K562 (cell line): ENCODE data around the gene KLRF2. TPM values are rescaled to one million over a fixed set of nuclear protein-coding genes. Genes with fewer than 3 reads are reported as not detected.

Source experiments
- ATAC-seq: fragments of 200-7000 bp; cut with Tn5 transposase; 3 replicates; pipeline ENCODE4 v1.9.1; 2020; ENCODE audit warnings: moderate library complexity
- BruUV-seq: library from RNA; stranded (reverse); fragments of 400-500 nt; replicated peaks from 2 replicates; lab custom pipeline; 2021; lab: Mats Ljungman, UMichigan
- CTCF ChIA-PET: fragments of 300-600 bp; formaldehyde crosslinking; extraction: SDS; loops from one replicate; lab custom pipeline; 2021; ENCODE audit warnings: low intra/inter-chr PET ratio; lab: Yijun Ruan, JAX
- POLR2A ChIA-PET: fragments of 300-600, 350-650 bp; sonication (Branson Sonifier 250); formaldehyde crosslinking; extraction: SDS; loops from one replicate; lab custom pipeline; 2021; ENCODE audit warnings: antibody characterized with exemption, inconsistent platforms; lab: Yijun Ruan, JAX
- DNase-seq, 4 experiments: peaks; one replicate each; pipeline versions ENCODE4 v3.0.0 to v3.0.0-alpha.2; 2011 to 2018; ENCODE audit warnings: low spot score in 3 of 4, mixed read lengths in 3 of 4; ENCODE audit errors: extremely low read depth in 1 of 4
- FAIRE-seq: peaks from 2 replicates; lab custom pipeline; 2011; peaks lifted over from hg19 to GRCh38; lab: Jason Lieb, UNC
- H2AFZ ChIP-seq: 2 replicates; pipeline ENCODE4 v1.6.0; 2011; ENCODE audit warnings: low read depth, low read length, control low read depth, inconsistent platforms
- H3K27ac ChIP-seq: fragments of 200-600 bp; 3 replicates; pipeline ENCODE4 v1.8.0; 2011; ENCODE audit warnings: low read depth, mild to moderate bottlenecking, control low read depth, inconsistent platforms, low read length, moderate library complexity, mixed read lengths; ENCODE audit errors: extremely low read depth
- H3K27me3 ChIP-seq, 2 experiments: fragments of 300-600 bp in 1 of 2; 2 replicates in 1 of 2; 3 replicates in 1 of 2; pipeline versions ENCODE4 v1.6.0 to v1.8.0; 2011; ENCODE audit warnings: inconsistent platforms in 2 of 2, low read length in 2 of 2, mild to moderate bottlenecking in 1 of 2, mixed read lengths in 1 of 2, moderate library complexity in 1 of 2; ENCODE audit not compliant: control insufficient read depth in 2 of 2, insufficient read depth in 2 of 2
- H3K36me3 ChIP-seq: fragments of 300-600 bp; 3 replicates; pipeline ENCODE4 v1.8.0; 2011; ENCODE audit warnings: mild to moderate bottlenecking, low read length, inconsistent platforms; ENCODE audit not compliant: control insufficient read depth, insufficient read depth
- H3K4me1 ChIP-seq, 2 experiments: fragments of 200-600 bp in 1 of 2; replicated peaks in 1 of 2; 2 replicates in 1 of 2; 3 replicates in 1 of 2; pipeline versions ENCODE4 v1.5.1 to v1.8.0; 2011; ENCODE audit warnings: inconsistent platforms in 2 of 2, low read length in 2 of 2, mild to moderate bottlenecking in 1 of 2, mixed read lengths in 1 of 2, moderate library complexity in 1 of 2; ENCODE audit not compliant: control insufficient read depth in 2 of 2, insufficient read depth in 2 of 2
- H3K4me2 ChIP-seq: 2 replicates; pipeline ENCODE4 v1.6.1; 2011; ENCODE audit warnings: low read length, control low read depth, inconsistent platforms, mixed read lengths; ENCODE audit not compliant: insufficient read depth
- H3K4me3 ChIP-seq: fragments of 200-600 bp; sonication (generic), shearing (Covaris generic); 2 replicates; pipeline ENCODE4 v1.5.1; 2016; ENCODE audit warnings: control low read depth, inconsistent platforms
- H3K79me2 ChIP-seq: fragments of 200-600 bp; 3 replicates; pipeline ENCODE4 v1.8.0; 2011; ENCODE audit warnings: low read length, inconsistent platforms; ENCODE audit not compliant: control insufficient read depth, insufficient read depth
- H3K9ac ChIP-seq, 2 experiments: 2 replicates each; pipeline versions ENCODE4 v1.6.0 to v1.6.1; 2011; ENCODE audit warnings: low read depth in 2 of 2, low read length in 2 of 2, control low read depth in 1 of 2, inconsistent platforms in 1 of 2, mild to moderate bottlenecking in 1 of 2, mixed read lengths in 1 of 2; ENCODE audit not compliant: insufficient read depth in 1 of 2
- H3K9me1 ChIP-seq: one replicate; pipeline ENCODE4 v1.6.0; 2011; ENCODE audit warnings: inconsistent platforms, mild to moderate bottlenecking, low read length, moderate library complexity; ENCODE audit not compliant: control insufficient read depth, insufficient read depth
- H3K9me3 ChIP-seq: replicated peaks from 2 replicates; pipeline ENCODE4 v1.5.1; 2011; ENCODE audit warnings: low read depth, low read length, inconsistent platforms; ENCODE audit not compliant: control insufficient read depth, insufficient read depth
- H4K20me1 ChIP-seq: replicated peaks from 2 replicates; pipeline ENCODE4 v1.6.1; 2011; ENCODE audit warnings: low read length, inconsistent platforms, mixed read lengths; ENCODE audit not compliant: control insufficient read depth, insufficient read depth
- L3MBTL2 ChIP-seq: fragments of 450-650 bp; IDR thresholded peaks from 2 replicates; pipeline ENCODE4 v1.6.1; 2016; ENCODE audit warnings: mild to moderate bottlenecking, moderate library complexity
- MBD2 ChIP-seq: sonication (generic); IDR thresholded peaks from 2 replicates; pipeline ENCODE4 v1.6.1; 2016; ENCODE audit warnings: low read depth, borderline replicate concordance
- RAD21 ChIP-seq, 2 experiments: fragments of 250-450 bp in 1 of 2; fragments of 450-650 bp in 1 of 2; sonication (Bioruptor Pico) in 1 of 2; formaldehyde crosslinking in 1 of 2; IDR thresholded peaks in 1 of 2; conservative IDR thresholded peaks in 1 of 2; 2 replicates each; pipeline versions ENCODE4 v1.4.0 to v1.8.0; 2020 to 2022; ENCODE audit warnings: mild to moderate bottlenecking in 2 of 2, moderate library complexity in 1 of 2
- SIX5 ChIP-seq, 2 experiments: IDR thresholded peaks; 2 replicates each; pipeline ENCODE4 v1.6.1; 2011; ENCODE audit warnings: low read length in 2 of 2, borderline replicate concordance in 1 of 2, low read depth in 1 of 2, mild to moderate bottlenecking in 1 of 2, moderate library complexity in 1 of 2; ENCODE audit not compliant: insufficient read depth in 1 of 2
- TAF7 ChIP-seq: fragments of 450-650 bp; IDR thresholded peaks from 2 replicates; pipeline ENCODE4 v1.6.1; 2016; ENCODE audit warnings: missing genetic modification characterization, missing compliant biosample characterization
- WGBS: fragments of 100-300 bp; shearing (Covaris generic); methylation state at CpG from one replicate; pipeline ENCODE4 v1.1.6; 2016; ENCODE audit warnings: low coverage, mixed read lengths; ENCODE audit not compliant: insufficient coverage; ENCODE audit errors: missing lambda C conversion rate; 5-methylcytosine and 5-hydroxymethylcytosine counted together
- in situ Hi-C: fragments of 300-500 bp; cut with MboI; formaldehyde crosslinking; loops from 4 replicates; pipeline ENCODE4 v1.15.0; 2018; ENCODE audit warnings: inconsistent platforms, mixed read lengths
- intact Hi-C: fragments of 100-400 bp; cut with micrococcal nuclease; formaldehyde crosslinking; loops from 2 replicates; pipeline ENCODE4 v1.14.2; 2022
- polyA plus RNA-seq, 8 experiments: library from polyadenylated mRNA; depleted of rRNA in 4 of 8; stranded (reverse) in 5 of 8; unstranded in 3 of 8; fragments of >200 nt; fragmentation: Nextera tagmentation in 2 of 8; fragmentation: Illumina TruSeq in 1 of 8; extraction: Ambion mirVana in 2 of 8; extraction: Trizol in 1 of 8; gene quantifications; 2 replicates each; pipeline versions ENCODE4 v1.2.1 to v1.2.3, GENCODE V29; 2011 to 2014; ENCODE audit warnings: inconsistent platforms in 1 of 8, missing spikeins in 1 of 8
- total RNA-seq, 7 experiments: library from RNA; depleted of rRNA in 6 of 7; stranded (reverse); fragments of >200 nt in 6 of 7; fragmentation: Illumina TruSeq in 2 of 7; extraction: Trizol in 2 of 7; gene quantifications; 2 replicates each; pipeline versions ENCODE4 v1.2.1 to v1.2.3, GENCODE V29; 2011 to 2021; ENCODE audit warnings: low replicate concordance in 1 of 7
- TF ChIP-seq, protein P1 (sequence below), 3 experiments: IDR thresholded peaks in 2 of 3; conservative IDR thresholded peaks in 1 of 3; 2 replicates each; pipeline ENCODE4 v1.5.1; 2011 to 2012; ENCODE audit warnings: low read length in 3 of 3, mild to moderate bottlenecking in 3 of 3, control low read depth in 2 of 3, improper control_type of control experiment in 1 of 3, inconsistent platforms in 1 of 3, low read depth in 1 of 3, mixed read lengths in 1 of 3, moderate library complexity in 1 of 3; ENCODE audit not compliant: insufficient read depth in 2 of 3

KLRF2 gene
- total and polyA plus RNA-seq, 9 of the 15 experiments (the other 6 are each of a cell fraction or from before 2014, with no cell fraction given) = not detected

DNA sequence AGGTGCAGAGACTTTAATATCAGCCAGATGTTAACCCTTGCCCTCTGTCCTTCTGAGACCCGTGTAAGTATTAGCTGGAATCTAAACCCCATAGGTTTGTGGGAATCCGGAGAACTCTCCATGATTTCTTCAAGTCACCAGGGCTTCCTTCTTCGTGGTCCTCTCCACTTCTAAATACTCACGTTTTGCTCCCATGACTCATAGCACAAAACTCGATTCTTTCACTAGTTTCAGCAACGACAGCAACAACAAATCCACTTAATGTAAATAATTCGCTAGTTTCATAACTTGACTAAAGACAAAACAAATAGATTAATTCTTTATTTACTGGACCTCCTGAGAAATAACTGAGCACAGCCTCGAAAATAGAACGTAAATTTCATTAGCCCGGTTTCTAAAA, 55.3 kb downstream of the KLRF2 start:
- CTCF ChIA-PET = no interaction called here
- TF ChIP-seq L3MBTL2 (peak; percentile 35; the same call in 1 of the 2 replicates), SIX5 (IDR thresholded peaks at IDR 0.05; ENCODE audit: borderline replicate concordance in 1 of 2, insufficient read depth in 1 of 2, low read depth in 1 of 2, low read length in 2 of 2) (no peak), MBD2 (no peak)
- H3K9ac ChIP-seq = no peak overlapping the region
- WGBS = 10% methylated on average over 10 of the region's 10 CpGs
- no peaks in the 10 kb centered on the region; a peak in 1 of 5 replicates for H3K27me3 ChIP-seq
- no peak overlapping the region for H3K4me2 ChIP-seq
- POLR2A ChIA-PET = interaction anchor here (0.7 kb wide), 1 partner anchor 158 kb away, joined by 3 read pairs; no protein-coding TSS in a partner anchor
- H3K4me1 ChIP-seq = no peaks in the 10 kb centered on the region
- in situ Hi-C loops = loop anchor here (10.0 kb wide), 1 partner anchor 102 kb away; no protein-coding TSS in a partner anchor
- no peaks in the 10 kb centered on the region for H3K9me3 ChIP-seq
- peak overlapping the region; percentile 68; the same call in 1 of the 2 replicates for H2AFZ ChIP-seq
- FAIRE-seq (no peak), DNase-seq (no peak), ATAC-seq (no peak)
- H3K36me3 ChIP-seq = no peaks in the 10 kb centered on the region
- BruUV-seq = no TSS peak
- no peak overlapping the region for H3K4me3 ChIP-seq
- H3K27ac ChIP-seq = no peak overlapping the region
- H3K79me2 ChIP-seq = no peaks in the 10 kb centered on the region
- H3K9me1 ChIP-seq = no peaks in the 10 kb centered on the region
- H4K20me1 ChIP-seq = no peaks in the 10 kb centered on the region
- intact Hi-C loops = loop anchor here (10.0 kb wide), 1 partner anchor 58 kb away; the partner anchor contains the start of gene CLEC1B

DNA sequence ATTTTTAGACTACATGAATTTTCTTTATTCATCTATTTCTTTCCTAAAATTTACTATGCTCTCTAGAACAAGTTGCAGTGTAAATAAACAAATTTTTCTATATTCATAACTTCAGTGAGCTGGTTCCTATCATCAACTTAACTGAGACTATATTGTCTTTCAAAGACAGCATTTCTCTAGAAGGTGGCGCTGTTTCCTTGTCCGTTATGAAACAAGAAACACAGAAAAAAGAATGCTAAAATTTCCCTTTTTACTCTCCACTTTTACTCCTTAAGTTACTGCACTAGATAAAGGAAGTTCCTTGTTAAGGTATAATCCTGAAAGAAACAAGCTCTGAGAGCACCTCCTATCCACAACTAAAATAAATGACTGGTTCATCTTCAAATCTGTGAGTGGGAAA, 59.1 kb downstream of the KLRF2 start:
- peaks cover 3 to 7% of the 10 kb centered on the region in 2 experiments for H3K27me3 ChIP-seq
- no peaks in the 10 kb centered on the region for H3K9me1 ChIP-seq
- peaks cover 0 to 4% of the 10 kb centered on the region in 2 experiments; a peak in 2 of 5 replicates for H3K4me1 ChIP-seq
- ChIA-PET POLR2A (no interaction called here), CTCF (no interaction called here)
- no peak overlapping the region for H3K27ac ChIP-seq
- 4% methylated on average over 2 of the region's 2 CpGs for WGBS
- H3K9ac ChIP-seq = no peak overlapping the region
- H4K20me1 ChIP-seq = no peaks in the 10 kb centered on the region
- FAIRE-seq = no peak
- no peaks in the 10 kb centered on the region for H3K9me3 ChIP-seq
- in situ Hi-C loops = no loop called here
- TF ChIP-seq, protein P1, sequence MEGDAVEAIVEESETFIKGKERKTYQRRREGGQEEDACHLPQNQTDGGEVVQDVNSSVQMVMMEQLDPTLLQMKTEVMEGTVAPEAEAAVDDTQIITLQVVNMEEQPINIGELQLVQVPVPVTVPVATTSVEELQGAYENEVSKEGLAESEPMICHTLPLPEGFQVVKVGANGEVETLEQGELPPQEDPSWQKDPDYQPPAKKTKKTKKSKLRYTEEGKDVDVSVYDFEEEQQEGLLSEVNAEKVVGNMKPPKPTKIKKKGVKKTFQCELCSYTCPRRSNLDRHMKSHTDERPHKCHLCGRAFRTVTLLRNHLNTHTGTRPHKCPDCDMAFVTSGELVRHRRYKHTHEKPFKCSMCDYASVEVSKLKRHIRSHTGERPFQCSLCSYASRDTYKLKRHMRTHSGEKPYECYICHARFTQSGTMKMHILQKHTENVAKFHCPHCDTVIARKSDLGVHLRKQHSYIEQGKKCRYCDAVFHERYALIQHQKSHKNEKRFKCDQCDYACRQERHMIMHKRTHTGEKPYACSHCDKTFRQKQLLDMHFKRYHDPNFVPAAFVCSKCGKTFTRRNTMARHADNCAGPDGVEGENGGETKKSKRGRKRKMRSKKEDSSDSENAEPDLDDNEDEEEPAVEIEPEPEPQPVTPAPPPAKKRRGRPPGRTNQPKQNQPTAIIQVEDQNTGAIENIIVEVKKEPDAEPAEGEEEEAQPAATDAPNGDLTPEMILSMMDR (IDR thresholded peaks at IDR 0.05 in 2 of 3, conservative IDR thresholded peaks at IDR 0.05 in 1 of 3; ENCODE audit: insufficient read depth in 2 of 3, low read depth in 1 of 3, low read length in 3 of 3) = peak in 1 of 3 experiments; percentile 40; a peak in 2 of 6 replicates
- TF ChIP-seq RAD21 (CRISPR knock-in tag; conservative IDR thresholded peaks at IDR 0.05 in 1 of 2, IDR thresholded peaks at IDR 0.05 in 1 of 2) = peak in 1 of 2 experiments; percentile 21; a peak in 2 of 4 replicates
- TF ChIP-seq TAF7 (tag) = no peak
- H3K4me2 ChIP-seq = no peak overlapping the region
- BruUV-seq = no TSS peak
- H2AFZ ChIP-seq = no peak overlapping the region
- H3K36me3 ChIP-seq = no peaks in the 10 kb centered on the region
- no peak overlapping the region for H3K4me3 ChIP-seq
- DNase-seq = peak in 1 of 4 experiments; percentile 22
- no peak for ATAC-seq
- intact Hi-C loops = no loop called here
- H3K79me2 ChIP-seq = no peaks in the 10 kb centered on the region
